Limb (tissue), 2 donors: ENCODE measurements around the gene DNAH12.
A peak's percentile ranks its signal among the peaks of the same experiment; 100 is the strongest.
"Not testable (repeated sequence)": the region's sequence is repeated elsewhere in the genome, so short reads cannot be mapped to it uniquely, and the experiment has no call there.

Experiments used
- DNase-seq, 2 donors: peaks; one replicate each; pipeline ENCODE4 v3.0.0-alpha.2; 2016; ENCODE audit errors: extremely low spot score in 2 of 2

DNAH12 gene

GRCh38 chr3:57314204-57314603 is 229.9 kb downstream of the DNAH12 start:
- no peak for DNase-seq

- DNase-seq: no peak
Observed at GRCh38 chr3:57309769-57310360, 234.3 kb downstream of the DNAH12 start.

DNA sequence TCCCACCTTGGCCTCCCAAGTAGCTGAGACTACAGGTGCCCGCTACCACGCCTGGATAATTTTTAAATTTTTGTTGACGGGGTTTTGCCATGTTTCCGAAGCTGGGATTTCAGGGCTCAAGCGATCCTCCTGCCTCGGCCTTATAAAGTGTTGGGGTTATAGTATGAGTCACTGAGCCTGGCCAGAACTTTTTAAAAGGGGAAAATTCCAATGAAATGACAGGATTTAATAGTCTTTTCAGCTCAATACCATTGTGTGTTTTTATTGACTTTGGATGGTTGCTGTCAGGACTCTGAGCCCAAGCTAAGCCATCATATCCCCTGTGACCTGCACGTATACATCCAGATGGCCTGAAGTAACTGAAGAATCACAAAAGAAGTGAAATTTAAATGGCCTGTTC is 240.6 kb downstream of the DNAH12 start:
- DNase-seq: not testable (repeated sequence)

GRCh38 chr3:57298041-57298440 is 246.1 kb downstream of the DNAH12 start:
- DNase-seq: no peak

- no peak for DNase-seq
Observed at GRCh38 chr3:57292897-57293526, 251.1 kb downstream of the DNAH12 start.

DNA sequence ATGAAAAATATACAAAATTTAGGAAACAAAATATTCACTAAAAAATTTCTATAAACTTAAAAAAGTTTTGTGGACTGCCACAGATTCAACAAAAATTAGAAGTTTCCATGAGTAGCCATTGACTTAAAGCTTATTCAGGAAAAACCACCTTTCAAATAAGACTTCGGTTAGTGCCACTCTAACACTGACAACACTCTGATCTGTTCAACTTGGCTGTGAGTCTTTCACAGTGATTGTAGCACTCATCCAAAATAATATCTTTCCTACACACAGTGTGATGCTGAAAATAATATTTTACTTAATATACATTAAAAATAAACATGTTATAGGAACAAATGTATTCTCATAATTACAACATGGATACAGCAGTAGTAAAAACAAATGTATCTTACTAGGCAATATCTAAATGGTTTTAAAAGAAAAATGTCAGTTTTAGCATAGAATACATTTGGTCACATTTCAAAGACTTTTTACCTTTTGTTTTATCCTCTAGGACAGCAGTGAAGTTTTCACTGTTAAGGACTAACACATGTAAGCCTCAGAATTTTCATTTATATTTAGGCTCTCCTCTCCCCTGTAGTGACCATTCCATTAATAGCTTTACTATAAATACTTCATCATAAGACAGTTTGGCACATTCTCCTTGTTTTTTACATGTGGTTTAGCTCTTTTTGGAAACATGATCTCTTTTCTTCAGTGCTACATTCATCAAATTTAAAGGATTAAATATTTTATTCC is 251.8 kb downstream of the DNAH12 start, which contains the start of gene ASB14:
ASB14 (minus strand) TSS at position 527 of the 738 bp plus-strand sequence. CDS start 652 bp downstream, outside the sequence.
- DNase-seq: peak in 1 of 2 donors; percentile 8

- DNase-seq: no peak
Observed at GRCh38 chr3:57288403-57288802, 255.7 kb downstream of the DNAH12 start.

DNA sequence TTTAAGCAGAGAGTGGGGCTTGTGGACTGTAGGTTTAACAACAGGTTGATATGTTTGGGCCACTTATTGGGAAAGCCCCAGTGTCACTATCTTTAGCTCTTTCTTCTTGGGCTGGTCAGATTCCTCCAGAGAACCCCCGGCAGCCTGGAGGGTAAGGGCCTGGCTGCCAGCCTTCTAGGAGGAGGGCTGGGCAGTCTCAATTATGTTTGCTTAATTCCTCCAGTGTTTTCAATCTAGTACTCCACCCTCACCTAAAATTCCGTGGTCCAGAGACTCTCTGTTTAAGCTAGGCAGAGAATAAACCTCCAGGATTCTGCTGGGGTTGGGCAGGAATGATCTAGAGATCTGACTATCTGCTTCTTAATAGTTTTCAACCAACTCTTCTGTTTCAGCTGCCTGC is 256.9 kb downstream of the DNAH12 start:
- no peak for DNase-seq

DNA sequence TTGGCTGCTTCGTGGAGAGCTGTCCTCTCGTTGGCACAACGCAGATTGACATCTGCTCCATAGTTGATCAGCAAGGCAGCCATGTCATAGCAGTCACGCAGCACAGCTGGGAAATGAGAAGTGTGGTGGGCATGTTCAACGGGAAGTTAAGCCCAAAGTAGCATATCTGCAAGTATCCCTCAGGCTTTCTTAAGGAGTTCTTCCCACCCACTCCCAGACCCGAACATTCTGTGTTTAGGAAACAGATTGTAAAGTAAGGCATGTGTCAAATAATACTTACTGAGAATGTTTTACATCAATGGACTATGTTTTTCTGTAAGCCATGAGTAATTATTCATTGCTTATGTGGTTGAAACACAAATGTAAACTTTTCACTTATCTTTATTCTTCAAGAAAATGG is 260.8 kb downstream of the DNAH12 start:
- no peak for DNase-seq

- no peak for DNase-seq
Observed at GRCh38 chr3:57281715-57282114, 262.4 kb downstream of the DNAH12 start.

GRCh38 chr3:57279685-57280084 is 264.5 kb downstream of the DNAH12 start:
- DNase-seq: no peak

DNA sequence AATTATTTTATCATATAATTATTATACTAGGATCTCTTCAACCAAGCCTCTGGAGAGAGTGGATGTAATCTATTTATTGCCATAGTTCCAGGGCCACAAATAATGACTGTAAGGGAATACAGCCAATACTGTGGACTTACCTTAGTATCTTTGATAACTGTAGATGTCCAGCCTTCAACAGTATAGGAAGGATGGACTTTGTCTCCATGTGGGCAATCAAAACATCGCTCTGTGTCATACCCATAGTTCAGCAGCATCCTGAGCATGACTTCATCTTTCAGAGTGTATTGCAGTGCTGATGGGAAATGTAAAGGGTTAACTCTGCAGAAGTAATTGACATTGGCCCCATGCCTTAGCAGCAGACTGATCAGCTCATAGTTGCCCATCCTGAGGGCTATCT is 265.9 kb downstream of the DNAH12 start:
- no peak for DNase-seq

DNA sequence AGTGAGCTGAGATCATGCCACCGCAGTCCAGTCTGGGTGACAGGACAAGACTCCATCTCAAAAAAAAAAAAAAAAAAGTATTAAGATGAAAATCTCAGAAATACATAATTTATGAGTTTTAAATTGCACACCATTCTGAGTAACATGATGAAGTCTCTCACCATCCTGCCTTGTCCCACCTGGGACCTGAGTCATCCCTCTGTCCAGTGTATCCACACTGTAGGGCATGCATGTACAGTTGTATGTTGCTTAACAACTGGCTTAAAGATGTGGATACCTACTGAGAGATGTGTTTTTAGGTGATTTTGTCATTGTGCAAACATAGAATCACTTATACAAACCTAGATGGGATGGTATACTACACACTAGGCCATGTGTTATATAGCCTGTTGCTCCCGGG is 268.8 kb downstream of the DNAH12 start:
- no peak for DNase-seq

- no peak for DNase-seq
Observed at GRCh38 chr3:57274845-57275244, 269.3 kb downstream of the DNAH12 start.

GRCh38 chr3:57268416-57268815 is 275.7 kb downstream of the DNAH12 start:
- DNase-seq: no peak

GRCh38 chr3:57261929-57262328 is 282.2 kb downstream of the DNAH12 start:
- no peak for DNase-seq

DNA sequence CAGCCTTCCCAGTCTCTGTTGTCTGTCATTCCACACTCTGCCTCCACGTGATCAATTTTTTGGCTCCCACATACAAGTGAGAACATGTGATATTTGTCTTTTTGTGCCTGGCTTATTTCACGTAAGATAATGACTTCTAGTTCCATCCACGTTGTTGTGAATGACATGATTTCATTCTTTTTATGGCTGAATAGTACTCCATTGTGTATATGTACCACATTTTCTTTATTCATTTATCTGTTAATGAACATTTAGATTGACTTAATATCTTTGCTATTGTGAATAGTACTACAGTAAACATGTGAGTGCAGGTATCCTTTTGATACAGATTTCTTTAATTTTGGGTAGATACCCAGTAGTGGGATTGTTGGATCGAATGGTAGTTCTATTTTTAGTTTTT is 283.0 kb downstream of the DNAH12 start:
- DNase-seq: no peak

GRCh38 chr3:57257678-57258077 is 286.5 kb downstream of the DNAH12 start:
- no peak for DNase-seq

GRCh38 chr3:57256844-57257243 is 287.3 kb downstream of the DNAH12 start:
- no peak for DNase-seq

DNA sequence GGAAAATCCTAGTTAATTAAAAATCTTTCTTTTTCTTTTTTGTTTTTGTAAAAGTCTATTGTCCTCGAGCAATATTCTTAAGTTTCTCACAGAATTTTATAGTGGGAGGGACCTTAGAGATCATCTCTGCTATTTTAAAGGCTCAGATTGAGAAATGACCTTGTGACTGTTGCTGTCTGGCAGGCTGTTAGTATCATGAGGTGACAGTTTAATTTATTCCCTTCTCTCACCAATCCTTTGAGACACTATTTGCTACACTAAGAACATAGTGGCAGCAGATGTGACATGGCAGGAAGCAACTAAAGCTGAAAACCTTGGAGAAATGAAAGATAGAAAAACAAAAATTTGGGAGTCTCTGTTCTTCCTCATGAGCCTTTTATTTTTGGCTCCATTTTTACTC is 291.7 kb downstream of the DNAH12 start:
- DNase-seq: no peak

DNA sequence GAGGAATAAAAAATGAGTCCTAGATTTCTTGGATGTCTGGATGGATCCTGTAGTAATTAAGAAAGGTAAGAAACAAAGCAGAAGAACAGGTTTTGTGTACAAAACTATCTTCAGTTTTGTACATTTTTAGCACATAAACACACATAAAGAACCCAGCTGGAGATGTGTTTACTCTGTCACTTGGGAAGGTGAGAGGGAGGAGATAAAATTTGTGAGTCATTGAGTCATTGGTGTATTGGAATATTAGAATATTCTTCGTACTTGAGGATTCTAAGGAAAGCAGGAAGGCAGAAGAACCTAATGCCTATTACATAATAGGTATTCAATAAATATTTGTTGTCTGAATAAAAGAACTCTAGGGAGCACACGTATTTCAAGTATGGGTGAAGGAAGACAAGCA is 299.2 kb downstream of the DNAH12 start:
- DNase-seq: no peak
